H1 (cell line): ENCODE measurements around the gene SLC17A8. TPM values are rescaled to one million over a fixed set of nuclear protein-coding genes. Genes with fewer than 3 reads are reported as not detected.

Experiments
- CTCF ChIA-PET: fragments of 300-600 bp; sonication (Branson Sonifier 250); formaldehyde crosslinking; loops from one replicate; lab custom pipeline; 2021; ENCODE audit not compliant: partially characterized antibody; lab: Charles Lee
- POLR2A ChIA-PET: fragments of 300-600 bp; sonication (Branson Sonifier 250); formaldehyde crosslinking; loops from one replicate; lab custom pipeline; 2021; ENCODE audit warnings: inconsistent platforms; ENCODE audit not compliant: partially characterized antibody; lab: Charles Lee
- DNase-seq, 2 experiments: peaks; one replicate each; pipeline versions ENCODE4 v3.0.0 to v3.0.0-alpha.2; 2010 to 2022; ENCODE audit warnings: low spot score in 2 of 2, low read depth in 1 of 2, mixed read lengths in 1 of 2
- FAIRE-seq: peaks from 2 replicates; lab custom pipeline; 2011; peaks lifted over from hg19 to GRCh38; lab: Jason Lieb, UNC
- H2AFZ ChIP-seq: 2 replicates; pipeline ENCODE4 v1.8.1; 2012; ENCODE audit warnings: low read length, inconsistent platforms
- H2AK5ac ChIP-seq: 2 replicates; pipeline ENCODE4 v1.6.1; 2013; ENCODE audit warnings: low read depth, low read length
- H2BK120ac ChIP-seq: replicated peaks from 2 replicates; pipeline ENCODE3; 2013; ENCODE audit warnings: low read depth, low read length, inconsistent platforms
- H2BK12ac ChIP-seq: 2 replicates; pipeline ENCODE4 v1.6.1; 2013; ENCODE audit warnings: low read depth, low read length
- H2BK15ac ChIP-seq: 2 replicates; pipeline ENCODE4 v1.6.1; 2013; ENCODE audit warnings: low read length
- H2BK20ac ChIP-seq: 2 replicates; pipeline ENCODE4 v1.6.1; 2013; ENCODE audit warnings: low read length
- H2BK5ac ChIP-seq: 2 replicates; pipeline ENCODE4 v1.6.1; 2013; ENCODE audit warnings: low read depth, low read length
- H3K14ac ChIP-seq: 2 replicates; pipeline ENCODE4 v1.6.1; 2013; ENCODE audit warnings: inconsistent platforms; ENCODE audit not compliant: insufficient read length
- H3K18ac ChIP-seq: 2 replicates; pipeline ENCODE4 v1.6.1; 2013; ENCODE audit warnings: low read length; ENCODE audit errors: extremely low read depth
- H3K23ac ChIP-seq: 2 replicates; pipeline ENCODE4 v1.6.1; 2013; ENCODE audit warnings: inconsistent platforms; ENCODE audit not compliant: insufficient read length
- H3K23me2 ChIP-seq: 2 replicates; pipeline ENCODE4 v1.6.1; 2013; ENCODE audit warnings: low read depth, low read length
- H3K27ac ChIP-seq: 2 replicates; pipeline ENCODE4 v1.6.1; 2011; ENCODE audit warnings: low read depth, low read length, inconsistent platforms
- H3K27me3 ChIP-seq, 4 experiments: replicated peaks in 1 of 4; 1 replicate in 1 of 4; 2 replicates in 3 of 4; pipeline versions ENCODE4 v1.6.1 to v1.8.1; 2011 to 2013; ENCODE audit warnings: low read length in 3 of 4, mild to moderate bottlenecking in 3 of 4, inconsistent platforms in 2 of 4, mixed read lengths in 2 of 4, moderate library complexity in 1 of 4; ENCODE audit not compliant: control insufficient read depth in 3 of 4, insufficient read depth in 3 of 4; ENCODE audit errors: extremely low read depth in 1 of 4
- H3K36me3 ChIP-seq, 4 experiments: 2 replicates each; pipeline versions ENCODE4 v1.6.1 to v1.8.1; 2011 to 2013; ENCODE audit warnings: mild to moderate bottlenecking in 4 of 4, low read length in 3 of 4, moderate library complexity in 2 of 4, control low read depth in 1 of 4, inconsistent platforms in 1 of 4; ENCODE audit not compliant: insufficient read depth in 4 of 4, control insufficient read depth in 2 of 4
- H3K4ac ChIP-seq: replicated peaks from 2 replicates; pipeline ENCODE3; 2013; ENCODE audit warnings: low read length, low read depth, mixed read lengths, inconsistent platforms; ENCODE audit not compliant: insufficient read length
- H3K4me1 ChIP-seq, 4 experiments: replicated peaks in 1 of 4; 1 replicate in 1 of 4; 2 replicates in 3 of 4; pipeline versions ENCODE4 v1.6.1 to v1.8.1; 2011 to 2013; ENCODE audit warnings: low read length in 3 of 4, inconsistent platforms in 2 of 4, mixed read lengths in 1 of 4; ENCODE audit not compliant: insufficient read depth in 4 of 4, control insufficient read depth in 3 of 4
- H3K4me2 ChIP-seq, 2 experiments: 2 replicates each; pipeline versions ENCODE4 v1.6.1 to v1.8.1; 2011 to 2013; ENCODE audit warnings: low read depth in 2 of 2, low read length in 2 of 2, control low read depth in 1 of 2, inconsistent platforms in 1 of 2, mild to moderate bottlenecking in 1 of 2; ENCODE audit not compliant: insufficient read depth in 1 of 2
- H3K4me3 ChIP-seq, 4 experiments: fragments of 200-600, 300-600 bp in 1 of 4; sonication (generic), shearing (Covaris generic), sonication (Bioruptor Twin) in 1 of 4; 2 replicates each; pipeline versions ENCODE4 v1.5.1 to v1.8.1; 2011 to 2016; ENCODE audit warnings: low read length in 4 of 4, low read depth in 3 of 4, control low read depth in 2 of 4, inconsistent platforms in 2 of 4, mild to moderate bottlenecking in 2 of 4, mixed read lengths in 1 of 4, moderate library complexity in 1 of 4; ENCODE audit not compliant: insufficient read depth in 2 of 4; ENCODE audit errors: extremely low read depth in 1 of 4
- H3K56ac ChIP-seq: replicated peaks from 2 replicates; pipeline ENCODE3; 2013; ENCODE audit warnings: low read depth, mild to moderate bottlenecking, mixed read lengths, low read length, inconsistent platforms; ENCODE audit not compliant: insufficient read length
- H3K79me1 ChIP-seq: 2 replicates; pipeline ENCODE4 v1.6.1; 2013; ENCODE audit warnings: low read depth, low read length, control low read depth
- H3K79me2 ChIP-seq, 2 experiments: 2 replicates each; pipeline versions ENCODE4 v1.6.1 to v1.8.1; 2012 to 2013; ENCODE audit warnings: low read length in 2 of 2, mild to moderate bottlenecking in 2 of 2, inconsistent platforms in 1 of 2; ENCODE audit not compliant: insufficient read depth in 2 of 2, control insufficient read depth in 1 of 2
- H3K9ac ChIP-seq, 4 experiments: replicated peaks in 1 of 4; 1 replicate in 1 of 4; 2 replicates in 3 of 4; pipeline versions ENCODE4 v1.6.1 to v1.8.1; 2011 to 2013; ENCODE audit warnings: low read depth in 3 of 4, low read length in 3 of 4, control low read depth in 2 of 4, mild to moderate bottlenecking in 2 of 4, moderate library complexity in 2 of 4, inconsistent platforms in 1 of 4; ENCODE audit errors: extremely low read depth in 1 of 4
- H3K9me3 ChIP-seq, 2 experiments: 2 replicates each; pipeline versions ENCODE4 v1.6.1 to v1.8.1; 2012 to 2013; ENCODE audit warnings: mild to moderate bottlenecking in 2 of 2, moderate library complexity in 2 of 2, control low read depth in 1 of 2, inconsistent platforms in 1 of 2, low read depth in 1 of 2, low read length in 1 of 2, mixed read lengths in 1 of 2; ENCODE audit not compliant: insufficient read depth in 2 of 2
- H4K20me1 ChIP-seq, 2 experiments: replicated peaks in 1 of 2; 2 replicates each; pipeline versions ENCODE3 to v1.8.1; 2011 to 2013; ENCODE audit warnings: inconsistent platforms in 2 of 2, low read length in 2 of 2, mild to moderate bottlenecking in 1 of 2; ENCODE audit not compliant: insufficient read depth in 2 of 2, control insufficient read depth in 1 of 2
- H4K5ac ChIP-seq: 2 replicates; pipeline ENCODE4 v1.6.1; 2013; ENCODE audit warnings: low read length, low read depth, mixed read lengths, inconsistent platforms; ENCODE audit not compliant: insufficient read length
- H4K8ac ChIP-seq: 2 replicates; pipeline ENCODE4 v1.8.0; 2013; ENCODE audit warnings: mild to moderate bottlenecking, moderate library complexity, low read length, inconsistent platforms; ENCODE audit not compliant: insufficient read depth; ENCODE audit errors: extremely low read depth
- H4K91ac ChIP-seq: replicated peaks from 2 replicates; pipeline ENCODE3; 2013; ENCODE audit warnings: low read length, mixed read lengths, inconsistent platforms; ENCODE audit not compliant: insufficient read length
- ATF2 ChIP-seq: IDR thresholded peaks from 2 replicates; pipeline ENCODE4 v1.6.1; 2012; ENCODE audit warnings: low read length, inconsistent platforms
- RAD21 ChIP-seq, 2 experiments: IDR thresholded peaks in 1 of 2; conservative IDR thresholded peaks in 1 of 2; 2 replicates each; pipeline ENCODE4 v1.6.1; 2011; ENCODE audit warnings: low read depth in 2 of 2, low read length in 2 of 2, improper control_type of control experiment in 1 of 2, inconsistent platforms in 1 of 2, mild to moderate bottlenecking in 1 of 2, moderate library complexity in 1 of 2
- RXRA ChIP-seq: IDR thresholded peaks from 2 replicates; pipeline ENCODE4 v1.6.1; 2011; ENCODE audit warnings: low read depth, mild to moderate bottlenecking, low read length, moderate library complexity; ENCODE audit not compliant: insufficient read depth
- WGBS, 2 experiments: shearing (Covaris generic) in 1 of 2; methylation state at CpG; one replicate each; pipeline versions ENCODE4 v1.1.6 to v1.1.7; 2013 to 2015; ENCODE audit warnings: low lambda C conversion rate in 2 of 2, mixed read lengths in 2 of 2, inconsistent platforms in 1 of 2, low coverage in 1 of 2, missing lambda C conversion rate in 1 of 2; ENCODE audit not compliant: insufficient replicate concordance in 2 of 2, insufficient coverage in 1 of 2, insufficient read length in 1 of 2; ENCODE audit errors: extremely low coverage in 1 of 2, missing lambda C conversion rate in 1 of 2; 5-methylcytosine and 5-hydroxymethylcytosine counted together
- polyA plus RNA-seq, 7 experiments: library from polyadenylated mRNA; depleted of rRNA in 3 of 7; stranded (reverse) in 5 of 7; unstranded in 2 of 7; fragments of >200 nt in 5 of 7; fragments of 200-250 nt in 2 of 7; gene quantifications; 1 replicate in 5 of 7; 2 replicates in 1 of 7; 4 replicates in 1 of 7; pipeline versions ENCODE4 v1.2.1 to v1.2.3, GENCODE V29; 2011 to 2013; ENCODE audit warnings: missing spikeins in 2 of 7, mixed read lengths in 2 of 7
- total RNA-seq: library from RNA; stranded (reverse); fragmentation: NEBNext Ultra II Directional; extraction: Animal tissue kit (Norgen Biotek cat#: 25700); gene quantifications from 2 replicates; pipeline ENCODE4 v1.2.1, GENCODE V29; 2021

SLC17A8 gene
- total and polyA plus RNA-seq, 2 of the 8 experiments (the other 6 are each of a cell fraction or from before 2014, with no cell fraction given) = 0.14 to 0.30 TPM

GRCh38 chr12:100388382-100388781 is 31.5 kb downstream of the SLC17A8 start:
- Histone ChIP-seq H3K27me3 (no peaks in the 10 kb centered on the region), H2BK5ac (no peak overlapping the region), H3K79me1 (no peaks in the 10 kb centered on the region), H3K23me2 (no peaks in the 10 kb centered on the region), H2BK20ac (no peak overlapping the region), H3K9ac (no peak overlapping the region), H3K27ac (no peak overlapping the region), H3K18ac (no peak overlapping the region), H4K8ac (no peak overlapping the region), H3K4me3 (no peak overlapping the region), H2BK120ac (no peak overlapping the region), H3K14ac (no peak overlapping the region), H4K20me1 (no peaks in the 10 kb centered on the region), H4K5ac (no peak overlapping the region), H3K79me2 (no peaks in the 10 kb centered on the region), H2AFZ (no peak overlapping the region), H4K91ac (no peak overlapping the region), H3K23ac (no peak overlapping the region), H2BK15ac (no peak overlapping the region), H3K4ac (no peak overlapping the region), H3K4me1 (no peaks in the 10 kb centered on the region), H3K56ac (no peak overlapping the region), H3K4me2 (no peak overlapping the region), H2AK5ac (no peak overlapping the region), H3K36me3 (no peaks in the 10 kb centered on the region), H2BK12ac (no peak overlapping the region), H3K9me3 (no peaks in the 10 kb centered on the region)
- CTCF ChIA-PET = interaction anchor here (0.9 to 4.6 kb wide), 4 partner anchors 16 to 155 kb away, joined by 3 to 35 read pairs (median 4); no protein-coding TSS in a partner anchor
- TF ChIP-seq RXRA = no peak
- no peak for TF ChIP-seq ATF2
- no peak for TF ChIP-seq RAD21 (IDR thresholded peaks at IDR 0.05 in 1 of 2, conservative IDR thresholded peaks at IDR 0.05 in 1 of 2; ENCODE audit: low read depth in 2 of 2, low read length in 2 of 2)
- WGBS, 2 experiments = 90% methylated on average over 5 of the region's 5 CpGs; no CpG with 5 or more reads in 1 of the 2 experiments
- DNase-seq (no peak), FAIRE-seq (no peak)
- POLR2A ChIA-PET = interaction anchor here (0.8 kb wide), 1 partner anchor 122 kb away, joined by 3 read pairs; the partner anchor contains the start of genes DEPDC4 and SCYL2
